Neural crest cell (in vitro differentiated cells): ENCODE measurements around the gene NELL2. TPM values are rescaled to one million over a fixed set of nuclear protein-coding genes. Genes with fewer than 3 reads are reported as not detected.
A peak's percentile ranks its signal among the peaks of the same experiment; 100 is the strongest.

Experiments used
- DNase-seq: peaks from one replicate; pipeline ENCODE4 v3.0.0; 2021; ENCODE audit warnings: low read depth, mixed read lengths, low spot score
- H3K27ac Mint-ChIP-seq: one replicate; pipeline ENCODE4 v1.8.0; 2021; ENCODE audit warnings: mild to moderate bottlenecking, mixed read lengths; ENCODE audit not compliant: unreplicated experiment
- H3K27me3 Mint-ChIP-seq: 2 replicates; pipeline ENCODE4 v1.8.0; 2021; ENCODE audit warnings: low read depth, mild to moderate bottlenecking, mixed read lengths
- H3K36me3 Mint-ChIP-seq: 2 replicates; pipeline ENCODE4 v1.8.0; 2021; ENCODE audit warnings: low read depth, mild to moderate bottlenecking, mixed read lengths
- H3K4me1 Mint-ChIP-seq: 2 replicates; pipeline ENCODE4 v1.8.0; 2021; ENCODE audit warnings: mixed read lengths
- H3K4me3 Mint-ChIP-seq: one replicate; pipeline ENCODE4 v1.8.0; 2021; ENCODE audit warnings: mild to moderate bottlenecking, mixed read lengths
- H3K9me3 Mint-ChIP-seq: 2 replicates; pipeline ENCODE4 v1.8.0; 2021; ENCODE audit warnings: mixed read lengths
- total RNA-seq: library from RNA; stranded (reverse); gene quantifications from 2 replicates; pipeline ENCODE4 v1.2.1, GENCODE V29; 2021
- TF ChIP-seq, protein P1 (sequence below): fragments of 200-600 bp; sonication (generic); conservative IDR thresholded peaks from 2 replicates; pipeline ENCODE4 v1.5.0; 2021; ENCODE audit warnings: antibody characterized with exemption, mild to moderate bottlenecking

Gene NELL2
- total RNA-seq, 1 donor from 2014 or later = 101 TPM

DNA sequence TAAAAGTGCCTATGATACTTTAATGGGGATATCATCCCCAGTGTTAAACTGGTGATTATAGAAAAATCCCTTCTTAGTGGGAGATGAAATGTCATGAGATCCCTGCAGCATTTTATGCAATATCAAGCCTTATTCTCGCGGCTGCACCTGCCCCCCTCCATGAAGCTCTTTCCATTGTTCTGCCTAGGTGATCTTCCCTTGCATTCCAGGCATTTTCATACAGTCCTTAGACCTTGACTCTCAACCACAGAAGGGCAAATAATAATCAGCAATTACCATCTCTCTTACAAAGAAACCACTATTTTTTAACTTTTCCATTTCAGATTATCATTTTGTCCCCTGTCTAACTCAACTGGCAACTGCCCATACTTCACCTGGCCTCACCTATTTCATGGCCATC is 352.3 kb downstream of the NELL2 start:
- Mint-ChIP-seq H3K36me3 (peaks cover 12% of the 10 kb centered on the region), H3K9me3 (no peaks in the 10 kb centered on the region), H3K4me1 (peaks cover 5% of the 10 kb centered on the region), H3K4me3 (no peak overlapping the region), H3K27me3 (no peaks in the 10 kb centered on the region), H3K27ac (no peak overlapping the region)
- no peak for DNase-seq
- TF ChIP-seq, protein P1, sequence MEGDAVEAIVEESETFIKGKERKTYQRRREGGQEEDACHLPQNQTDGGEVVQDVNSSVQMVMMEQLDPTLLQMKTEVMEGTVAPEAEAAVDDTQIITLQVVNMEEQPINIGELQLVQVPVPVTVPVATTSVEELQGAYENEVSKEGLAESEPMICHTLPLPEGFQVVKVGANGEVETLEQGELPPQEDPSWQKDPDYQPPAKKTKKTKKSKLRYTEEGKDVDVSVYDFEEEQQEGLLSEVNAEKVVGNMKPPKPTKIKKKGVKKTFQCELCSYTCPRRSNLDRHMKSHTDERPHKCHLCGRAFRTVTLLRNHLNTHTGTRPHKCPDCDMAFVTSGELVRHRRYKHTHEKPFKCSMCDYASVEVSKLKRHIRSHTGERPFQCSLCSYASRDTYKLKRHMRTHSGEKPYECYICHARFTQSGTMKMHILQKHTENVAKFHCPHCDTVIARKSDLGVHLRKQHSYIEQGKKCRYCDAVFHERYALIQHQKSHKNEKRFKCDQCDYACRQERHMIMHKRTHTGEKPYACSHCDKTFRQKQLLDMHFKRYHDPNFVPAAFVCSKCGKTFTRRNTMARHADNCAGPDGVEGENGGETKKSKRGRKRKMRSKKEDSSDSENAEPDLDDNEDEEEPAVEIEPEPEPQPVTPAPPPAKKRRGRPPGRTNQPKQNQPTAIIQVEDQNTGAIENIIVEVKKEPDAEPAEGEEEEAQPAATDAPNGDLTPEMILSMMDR = no peak

DNA sequence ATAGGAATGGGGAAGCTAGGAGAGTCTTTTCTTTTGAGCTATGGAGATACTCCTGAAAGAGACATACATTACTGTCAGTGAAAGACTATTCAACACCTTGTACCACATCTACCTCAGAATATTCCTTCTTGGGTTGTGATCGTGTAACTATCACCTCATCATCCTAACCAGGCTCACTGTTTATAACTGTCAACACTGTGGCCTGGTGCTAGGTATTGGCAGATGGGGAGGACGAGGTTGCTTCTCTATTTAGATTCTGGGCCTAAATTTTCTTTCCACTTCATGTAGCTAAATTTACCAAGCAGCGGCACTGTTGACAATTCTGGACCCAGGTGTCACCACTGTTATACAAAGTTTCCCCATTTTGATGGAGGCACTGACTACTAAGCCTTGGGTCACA is 354.4 kb downstream of the NELL2 start:
- Mint-ChIP-seq H3K36me3 (peaks cover 8% of the 10 kb centered on the region), H3K4me3 (no peak overlapping the region), H3K9me3 (no peaks in the 10 kb centered on the region), H3K27me3 (no peaks in the 10 kb centered on the region), H3K27ac (no peak overlapping the region), H3K4me1 (peaks cover 5% of the 10 kb centered on the region)
- TF ChIP-seq, protein P1 = no peak
- DNase-seq = no peak

DNA sequence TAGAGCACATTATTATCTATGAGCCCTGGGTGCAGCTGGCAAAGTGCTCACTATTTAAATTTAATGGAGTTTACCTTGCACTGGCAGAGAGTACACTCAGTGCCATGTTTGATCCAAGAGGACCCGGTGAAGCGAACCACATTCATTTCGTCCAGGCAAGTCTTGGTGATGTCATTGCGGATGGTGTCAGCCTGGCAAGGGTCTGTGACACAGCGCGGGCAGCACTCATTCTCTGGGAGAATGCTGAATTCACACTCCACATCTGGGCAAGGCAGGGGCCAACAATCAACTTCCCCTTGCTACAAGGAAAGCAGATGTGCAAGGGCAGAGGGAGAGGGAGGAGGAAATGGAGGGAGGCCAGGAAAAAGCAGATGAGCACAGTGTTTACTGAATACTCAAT is 356.2 kb downstream of the NELL2 start:
- TF ChIP-seq, protein P1 = no peak
- no peaks in the 10 kb centered on the region for H3K9me3 Mint-ChIP-seq
- H3K36me3 Mint-ChIP-seq = peaks cover 8% of the 10 kb centered on the region
- H3K4me3 Mint-ChIP-seq = no peak overlapping the region
- no peak for DNase-seq
- peak overlapping the region; percentile 44 for H3K27ac Mint-ChIP-seq
- H3K4me1 Mint-ChIP-seq = peaks cover 5% of the 10 kb centered on the region
- no peaks in the 10 kb centered on the region for H3K27me3 Mint-ChIP-seq

DNA sequence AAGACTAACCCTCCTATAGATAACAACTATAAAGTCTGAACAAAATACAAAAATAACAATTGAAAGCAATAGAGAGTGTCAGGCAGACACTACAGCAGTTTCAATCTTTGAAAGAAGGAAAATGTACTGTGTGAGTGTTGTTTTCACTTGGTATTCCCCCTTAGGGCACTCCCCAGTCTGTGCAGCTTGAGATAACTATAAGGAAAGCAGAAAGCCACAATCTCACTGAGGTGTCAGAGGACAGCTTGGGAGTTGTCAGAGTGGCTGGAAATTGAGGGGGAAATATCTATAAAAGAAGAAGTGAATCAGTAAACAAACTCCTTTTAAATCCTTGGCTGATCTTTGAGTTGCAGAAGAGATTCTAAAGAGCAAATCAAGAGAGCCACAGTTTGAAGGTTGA is 364.8 kb downstream of the NELL2 start:
- H3K27ac Mint-ChIP-seq = peak overlapping the region; percentile 65
- H3K36me3 Mint-ChIP-seq = no peaks in the 10 kb centered on the region
- H3K4me1 Mint-ChIP-seq = peaks cover 27% of the 10 kb centered on the region
- DNase-seq = no peak
- no peak overlapping the region for H3K4me3 Mint-ChIP-seq
- no peaks in the 10 kb centered on the region for H3K27me3 Mint-ChIP-seq
- H3K9me3 Mint-ChIP-seq = no peaks in the 10 kb centered on the region
- TF ChIP-seq, protein P1 = no peak

DNA sequence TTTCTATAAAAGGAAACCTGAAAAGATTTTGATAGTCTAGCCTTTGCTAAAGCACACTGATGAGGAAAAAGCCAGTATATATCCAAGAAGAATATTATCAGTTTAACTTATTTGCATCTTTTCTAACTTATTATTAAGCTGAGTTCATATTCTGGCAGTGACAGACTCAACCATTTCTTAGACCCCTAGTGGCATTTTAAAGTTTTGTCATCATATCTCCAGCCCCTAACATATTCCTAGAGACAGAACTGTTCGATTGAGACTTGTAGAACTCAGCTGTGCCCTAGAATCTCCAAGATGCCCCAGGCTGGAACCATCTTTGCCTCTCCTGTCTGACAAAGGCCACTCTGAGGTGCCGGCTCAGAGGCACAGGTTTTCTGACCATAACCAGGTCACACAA is 365.6 kb downstream of the NELL2 start:
- H3K36me3 Mint-ChIP-seq = no peaks in the 10 kb centered on the region
- H3K4me1 Mint-ChIP-seq = peaks cover 27% of the 10 kb centered on the region

More for the DNA sequence above, 365.6 kb downstream of the NELL2 start:
- H3K27ac Mint-ChIP-seq = no peak overlapping the region
- no peak overlapping the region for H3K4me3 Mint-ChIP-seq
- no peak for DNase-seq
- TF ChIP-seq, protein P1 = peak; percentile 39
- no peaks in the 10 kb centered on the region for H3K27me3 Mint-ChIP-seq
- peaks cover 2% of the 10 kb centered on the region for H3K9me3 Mint-ChIP-seq
